ENCODE results near the gene CNTNAP2. TPM values are rescaled to one million over a fixed set of nuclear protein-coding genes. Genes with fewer than 3 reads are reported as not detected.

Gene CNTNAP2
- total and polyA plus RNA-seq, 12 donors: 0.07 to 0.77 (median 0.24) TPM

DNA sequence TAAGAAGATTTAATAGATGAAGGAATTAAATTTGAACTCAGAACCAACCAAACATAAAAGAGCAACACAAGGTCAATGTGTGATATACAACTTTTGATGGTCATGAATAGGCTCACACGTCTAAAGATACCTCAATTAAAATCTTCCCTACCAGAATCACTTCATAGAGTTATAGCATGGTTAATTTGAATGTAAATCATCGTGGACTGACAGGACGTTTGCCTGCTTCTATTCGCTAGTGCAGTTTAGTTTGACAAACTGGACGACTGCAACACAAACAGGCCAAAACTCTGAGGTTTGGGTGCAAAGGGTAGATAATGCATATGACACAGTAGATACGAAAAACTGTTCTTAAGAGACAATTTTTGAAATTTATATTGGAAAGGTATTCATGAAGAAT, 32.5 kb upstream of the CNTNAP2 start:
- intact Hi-C loops (cut with DNase I): loop anchor here in 2 of 10 donors (10.0 kb wide), 2 partner anchors 1049 to 1229 kb away; no protein-coding TSS in a partner anchor
- H3K27me3 ChIP-seq: no peaks in the 10 kb centered on the region
- ATAC-seq (no peak), DNase-seq (no peak)
- no peaks in the 10 kb centered on the region for H3K9me3 ChIP-seq
- no peaks in the 10 kb centered on the region for H3K4me1 ChIP-seq
- TF ChIP-seq, protein P1, sequence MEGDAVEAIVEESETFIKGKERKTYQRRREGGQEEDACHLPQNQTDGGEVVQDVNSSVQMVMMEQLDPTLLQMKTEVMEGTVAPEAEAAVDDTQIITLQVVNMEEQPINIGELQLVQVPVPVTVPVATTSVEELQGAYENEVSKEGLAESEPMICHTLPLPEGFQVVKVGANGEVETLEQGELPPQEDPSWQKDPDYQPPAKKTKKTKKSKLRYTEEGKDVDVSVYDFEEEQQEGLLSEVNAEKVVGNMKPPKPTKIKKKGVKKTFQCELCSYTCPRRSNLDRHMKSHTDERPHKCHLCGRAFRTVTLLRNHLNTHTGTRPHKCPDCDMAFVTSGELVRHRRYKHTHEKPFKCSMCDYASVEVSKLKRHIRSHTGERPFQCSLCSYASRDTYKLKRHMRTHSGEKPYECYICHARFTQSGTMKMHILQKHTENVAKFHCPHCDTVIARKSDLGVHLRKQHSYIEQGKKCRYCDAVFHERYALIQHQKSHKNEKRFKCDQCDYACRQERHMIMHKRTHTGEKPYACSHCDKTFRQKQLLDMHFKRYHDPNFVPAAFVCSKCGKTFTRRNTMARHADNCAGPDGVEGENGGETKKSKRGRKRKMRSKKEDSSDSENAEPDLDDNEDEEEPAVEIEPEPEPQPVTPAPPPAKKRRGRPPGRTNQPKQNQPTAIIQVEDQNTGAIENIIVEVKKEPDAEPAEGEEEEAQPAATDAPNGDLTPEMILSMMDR (IDR thresholded peaks at IDR 0.05): no peak
- no peaks in the 10 kb centered on the region for H3K36me3 ChIP-seq
- no peak overlapping the region for H3K4me3 ChIP-seq
- WGBS, 2 donors: 68 to 73% methylated on average over 6 of the region's 6 CpGs
- H3K27ac ChIP-seq: no peak overlapping the region

DNA sequence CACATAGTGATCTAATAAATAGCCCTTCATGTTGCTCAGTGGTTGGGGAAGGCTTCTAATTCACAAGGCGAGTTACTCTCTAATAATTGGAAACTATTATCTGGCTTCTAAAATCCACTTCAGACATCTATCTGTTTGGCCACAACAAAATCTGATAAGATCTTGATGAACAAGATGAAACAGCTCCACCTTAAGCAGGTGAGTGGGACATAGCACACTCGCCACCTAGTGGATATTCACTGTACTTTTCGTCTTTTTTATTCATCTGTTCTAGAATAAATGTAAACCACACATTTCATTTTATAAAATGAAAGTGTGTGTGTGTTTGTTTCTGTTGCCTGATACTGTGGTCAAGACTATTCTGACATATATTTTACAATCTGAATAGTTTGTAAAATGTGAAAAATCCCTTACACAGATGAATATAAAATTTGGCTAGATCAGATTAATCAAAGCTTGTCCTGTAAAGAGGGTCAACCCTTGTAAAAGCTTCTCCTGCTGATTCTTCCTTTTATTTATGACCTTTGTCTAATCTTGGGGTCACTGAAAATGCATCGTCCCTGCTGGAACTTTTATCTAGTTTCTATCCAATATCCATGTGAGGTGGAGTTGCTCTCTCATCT, 26.5 kb upstream of the CNTNAP2 start:
- H3K9me3 ChIP-seq: no peaks in the 10 kb centered on the region
- WGBS, 2 donors: 9 to 12% methylated on average over 4 of the region's 4 CpGs

DNA sequence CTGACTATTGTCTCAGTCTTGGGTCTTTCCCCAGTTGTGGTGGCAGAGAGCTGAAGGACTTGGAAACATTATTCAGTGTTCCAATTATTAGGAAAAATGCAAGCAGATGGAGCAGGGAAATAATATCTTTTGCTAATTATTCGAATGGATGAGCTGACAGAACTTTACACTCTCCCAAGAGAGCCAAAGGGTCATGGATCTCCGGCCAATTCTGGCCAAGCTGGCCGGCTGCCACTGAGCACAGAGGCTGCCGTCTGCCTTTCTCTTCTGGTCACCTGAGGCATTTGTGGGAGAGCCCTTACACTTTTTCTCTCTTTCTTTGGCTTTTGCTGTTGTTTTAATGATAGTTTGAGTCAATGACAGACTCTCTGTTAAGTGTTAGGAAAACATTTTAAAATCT, 22.2 kb upstream of the CNTNAP2 start:
- DNase-seq (no peak), ATAC-seq (no peak)
- Histone ChIP-seq H3K9me3 (no peaks in the 10 kb centered on the region), H3K27ac (no peak overlapping the region), H3K4me3 (no peak overlapping the region), H3K27me3 (peaks cover 0 to 9% (median 0%) of the 10 kb centered on the region in 7 donors), H3K4me1 (no peaks in the 10 kb centered on the region), H3K36me3 (no peaks in the 10 kb centered on the region)
- TF ChIP-seq, protein P1 (IDR thresholded peaks at IDR 0.05): no peak
- intact Hi-C loops (cut with DNase I): loop anchor here in 4 of 10 donors (5.0 to 10.0 kb wide), 3 partner anchors 1060 to 1240 kb away; no protein-coding TSS in a partner anchor
- 35 to 52% methylated on average over 4 of the region's 4 CpGs for WGBS, 2 donors

More for the DNA sequence above, 26.5 kb upstream of the CNTNAP2 start:
- Histone ChIP-seq H3K36me3 (no peaks in the 10 kb centered on the region), H3K27ac (no peak overlapping the region), H3K4me1 (no peaks in the 10 kb centered on the region), H3K27me3 (peaks cover 0 to 5% (median 0%) of the 10 kb centered on the region in 7 donors), H3K4me3 (no peak overlapping the region)
- DNase-seq (no peak), ATAC-seq (no peak)
- intact Hi-C loops (cut with DNase I): loop anchor here in 4 of 10 donors (5.0 to 10.0 kb wide), 3 partner anchors 1055 to 1235 kb away; no protein-coding TSS in a partner anchor
- TF ChIP-seq, protein P1 (IDR thresholded peaks at IDR 0.05): peak in 8 of 9 donors; percentile 38 to 69 (median 63)

DNA sequence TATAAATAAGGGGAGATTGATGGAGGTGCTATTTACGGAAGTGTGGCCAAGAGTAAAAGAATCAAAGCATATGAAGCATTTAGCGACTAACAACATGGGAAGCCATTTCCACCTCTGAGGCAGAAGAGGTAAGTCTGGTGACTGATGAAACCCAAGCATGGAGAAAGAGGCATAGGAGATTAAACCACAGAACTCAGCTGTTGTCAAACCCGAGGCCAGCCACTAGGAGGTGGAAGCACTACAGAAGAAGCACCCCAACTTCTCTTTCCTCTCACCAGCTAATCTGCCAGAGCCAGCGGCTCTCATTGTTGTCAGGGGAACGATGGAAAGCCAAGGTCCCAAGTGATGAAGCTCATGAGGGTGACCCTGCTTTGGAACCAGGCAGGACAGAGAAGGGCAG, 19.6 kb upstream of the CNTNAP2 start:
- 51 to 60% methylated on average over 5 of the region's 5 CpGs for WGBS, 2 donors
- H3K4me3 ChIP-seq: no peak overlapping the region
- intact Hi-C loops (cut with DNase I): loop anchor here in 4 of 10 donors (10.0 kb wide), 2 partner anchors 1062 to 1242 kb away; no protein-coding TSS in a partner anchor
- no peaks in the 10 kb centered on the region for H3K9me3 ChIP-seq
- H3K36me3 ChIP-seq: no peaks in the 10 kb centered on the region
- no peak overlapping the region for H3K27ac ChIP-seq
- DNase-seq (no peak), ATAC-seq (no peak)
- peaks cover 0 to 9% (median 0%) of the 10 kb centered on the region in 7 donors for H3K27me3 ChIP-seq
- TF ChIP-seq, protein P1 (IDR thresholded peaks at IDR 0.05): no peak
- no peaks in the 10 kb centered on the region for H3K4me1 ChIP-seq

Data from heart right ventricle (tissue), 16 donors.